OCI-LY7 (cell line): ENCODE results near the gene DVL1.

Experiments
- EZH2phosphoT487 ChIP-seq: fragments of 200-600 bp; sonication (generic); IDR thresholded peaks from 2 replicates; pipeline ENCODE4 v1.6.1; 2018; ENCODE audit warnings: low read depth, borderline replicate concordance, mild to moderate bottlenecking, mixed run types, antibody characterized with exemption, low read length, moderate library complexity, mixed read lengths
- TF ChIP-seq, protein P1 (sequence below): fragments of 200-600 bp; sonication (generic); conservative IDR thresholded peaks from 2 replicates; pipeline ENCODE4 v1.5.1; 2014; ENCODE audit warnings: mild to moderate bottlenecking, antibody characterized with exemption, low read length, moderate library complexity, mixed read lengths

DNA sequence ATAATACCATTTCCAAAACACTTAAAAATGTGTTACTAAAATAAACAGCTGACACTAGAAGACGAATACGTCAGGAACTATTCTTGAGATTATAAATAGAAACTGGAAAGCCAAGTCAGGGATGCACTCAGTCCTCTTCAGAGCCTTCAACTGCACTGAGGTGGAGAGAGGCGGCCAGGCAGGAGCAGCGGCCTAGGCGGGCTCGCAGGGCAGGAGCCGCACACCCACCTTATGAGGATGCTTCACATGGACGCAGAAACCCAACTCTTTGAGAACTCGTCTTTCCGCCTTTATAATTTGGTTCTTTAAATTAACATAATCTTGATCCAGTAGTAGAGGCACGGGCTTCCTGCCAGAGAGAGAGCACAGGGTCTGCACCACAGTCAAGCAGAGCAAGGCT lies 45.9 kb upstream of the DVL1 start:
- TF ChIP-seq, protein P1, sequence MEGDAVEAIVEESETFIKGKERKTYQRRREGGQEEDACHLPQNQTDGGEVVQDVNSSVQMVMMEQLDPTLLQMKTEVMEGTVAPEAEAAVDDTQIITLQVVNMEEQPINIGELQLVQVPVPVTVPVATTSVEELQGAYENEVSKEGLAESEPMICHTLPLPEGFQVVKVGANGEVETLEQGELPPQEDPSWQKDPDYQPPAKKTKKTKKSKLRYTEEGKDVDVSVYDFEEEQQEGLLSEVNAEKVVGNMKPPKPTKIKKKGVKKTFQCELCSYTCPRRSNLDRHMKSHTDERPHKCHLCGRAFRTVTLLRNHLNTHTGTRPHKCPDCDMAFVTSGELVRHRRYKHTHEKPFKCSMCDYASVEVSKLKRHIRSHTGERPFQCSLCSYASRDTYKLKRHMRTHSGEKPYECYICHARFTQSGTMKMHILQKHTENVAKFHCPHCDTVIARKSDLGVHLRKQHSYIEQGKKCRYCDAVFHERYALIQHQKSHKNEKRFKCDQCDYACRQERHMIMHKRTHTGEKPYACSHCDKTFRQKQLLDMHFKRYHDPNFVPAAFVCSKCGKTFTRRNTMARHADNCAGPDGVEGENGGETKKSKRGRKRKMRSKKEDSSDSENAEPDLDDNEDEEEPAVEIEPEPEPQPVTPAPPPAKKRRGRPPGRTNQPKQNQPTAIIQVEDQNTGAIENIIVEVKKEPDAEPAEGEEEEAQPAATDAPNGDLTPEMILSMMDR: no peak
- no peak for TF ChIP-seq EZH2phosphoT487
